Vein endothelial cell (primary cell): ENCODE data around the gene ADAT3. TPM values are rescaled to one million over a fixed set of nuclear protein-coding genes. Genes with fewer than 3 reads are reported as not detected.

ENCODE experiments used
- total RNA-seq: library from RNA; depleted of rRNA; stranded (reverse); fragments of >200 nt; gene quantifications from 2 replicates; pipeline ENCODE4 v1.2.3, GENCODE V29; 2012

The ADAT3 gene
- total RNA-seq: 5.2 and 5.5 TPM in 2 replicates

GRCh38 chr19:1905110-1905862 is at the start of gene ADAT3, which contains the start of gene SCAMP4:
Gene ADAT3 (plus strand): TSS chr19:1905399. CDS start chr19:1912048, 6,649 bp downstream.
Gene SCAMP4 (plus strand): TSS chr19:1905399. CDS start chr19:1915020, 9,621 bp downstream.

GRCh38 chr19:1863328-1863637 is 41.9 kb upstream of the ADAT3 start, which contains the start of gene KLF16:
Gene KLF16 (minus strand): TSS chr19:1863579. CDS start chr19:1863497, 82 bp downstream.

GRCh38 chr19:1885398-1886119 is 19.6 kb upstream of the ADAT3 start, which contains the start of gene ABHD17A:
Gene ABHD17A (minus strand): TSS chr19:1885496. CDS start chr19:1881566, 3,930 bp downstream.

GRCh38 chr19:1941146-1942077 is 36.2 kb downstream of the ADAT3 start, which contains the start of gene CSNK1G2:
Gene CSNK1G2 (plus strand): TSS chr19:1941172. CDS start chr19:1969773, 28,601 bp downstream.

Other genes with a start within 250 kb of the ADAT3 start
- not detected in 2 replicates for gene ONECUT3, start 151.9 kb upstream of the ADAT3 start, total RNA-seq
- 1.6 and 1.7 TPM in 2 replicates for gene ATP8B3, start 93.1 kb upstream of the ADAT3 start, total RNA-seq
- gene REXO1, start 56.9 kb upstream of the ADAT3 start, total RNA-seq: 18.0 and 22.5 TPM in 2 replicates
- 11.8 and 17.0 TPM in 2 replicates for gene KLF16, start 41.8 kb upstream of the ADAT3 start, total RNA-seq
- gene ABHD17A, start 19.9 kb upstream of the ADAT3 start, total RNA-seq: 110 and 136 TPM in 2 replicates
- 60.9 and 79.4 TPM in 2 replicates for gene SCAMP4, start within 50 bp of the ADAT3 start, total RNA-seq
- 95.4 and 103 TPM in 2 replicates for gene CSNK1G2, start 35.8 kb downstream of the ADAT3 start, total RNA-seq
- gene BTBD2, start 110.3 kb downstream of the ADAT3 start, total RNA-seq: 52.0 and 91.8 TPM in 2 replicates
- 82.3 and 126 TPM in 2 replicates for gene MKNK2, start 145.8 kb downstream of the ADAT3 start, total RNA-seq
- gene MOB3A, start 190.9 kb downstream of the ADAT3 start, total RNA-seq: 40.6 and 45.1 TPM in 2 replicates
- 0.96 and 2.0 TPM in 2 replicates for gene IZUMO4, start 191.5 kb downstream of the ADAT3 start, total RNA-seq
- gene AP3D1, start 246.2 kb downstream of the ADAT3 start, total RNA-seq: 144 and 203 TPM in 2 replicates